H1 (cell line): Measurements from ENCODE around the gene SORBS1. TPM values are rescaled to one million over a fixed set of nuclear protein-coding genes. Genes with fewer than 3 reads are reported as not detected.

Experiments
- CTCF ChIA-PET: fragments of 300-600 bp; sonication (Branson Sonifier 250); formaldehyde crosslinking; loops from one replicate; lab custom pipeline; 2021; ENCODE audit not compliant: partially characterized antibody; lab: Charles Lee
- POLR2A ChIA-PET: fragments of 300-600 bp; sonication (Branson Sonifier 250); formaldehyde crosslinking; loops from one replicate; lab custom pipeline; 2021; ENCODE audit warnings: inconsistent platforms; ENCODE audit not compliant: partially characterized antibody; lab: Charles Lee
- DNase-seq, 2 experiments: peaks; one replicate each; pipeline versions ENCODE4 v3.0.0 to v3.0.0-alpha.2; 2010 to 2022; ENCODE audit warnings: low spot score in 2 of 2, low read depth in 1 of 2, mixed read lengths in 1 of 2
- FAIRE-seq: peaks from 2 replicates; lab custom pipeline; 2011; peaks lifted over from hg19 to GRCh38; lab: Jason Lieb, UNC
- H2AFZ ChIP-seq: 2 replicates; pipeline ENCODE4 v1.8.1; 2012; ENCODE audit warnings: low read length, inconsistent platforms
- H2AK5ac ChIP-seq: 2 replicates; pipeline ENCODE4 v1.6.1; 2013; ENCODE audit warnings: low read depth, low read length
- H2BK120ac ChIP-seq: replicated peaks from 2 replicates; pipeline ENCODE3; 2013; ENCODE audit warnings: low read depth, low read length, inconsistent platforms
- H2BK12ac ChIP-seq: 2 replicates; pipeline ENCODE4 v1.6.1; 2013; ENCODE audit warnings: low read depth, low read length
- H2BK15ac ChIP-seq: 2 replicates; pipeline ENCODE4 v1.6.1; 2013; ENCODE audit warnings: low read length
- H2BK20ac ChIP-seq: 2 replicates; pipeline ENCODE4 v1.6.1; 2013; ENCODE audit warnings: low read length
- H2BK5ac ChIP-seq: 2 replicates; pipeline ENCODE4 v1.6.1; 2013; ENCODE audit warnings: low read depth, low read length
- H3K14ac ChIP-seq: 2 replicates; pipeline ENCODE4 v1.6.1; 2013; ENCODE audit warnings: inconsistent platforms; ENCODE audit not compliant: insufficient read length
- H3K18ac ChIP-seq: 2 replicates; pipeline ENCODE4 v1.6.1; 2013; ENCODE audit warnings: low read length; ENCODE audit errors: extremely low read depth
- H3K23ac ChIP-seq: 2 replicates; pipeline ENCODE4 v1.6.1; 2013; ENCODE audit warnings: inconsistent platforms; ENCODE audit not compliant: insufficient read length
- H3K23me2 ChIP-seq: 2 replicates; pipeline ENCODE4 v1.6.1; 2013; ENCODE audit warnings: low read depth, low read length
- H3K27ac ChIP-seq: 2 replicates; pipeline ENCODE4 v1.6.1; 2011; ENCODE audit warnings: low read depth, low read length, inconsistent platforms
- H3K27me3 ChIP-seq, 4 experiments: replicated peaks in 1 of 4; 1 replicate in 1 of 4; 2 replicates in 3 of 4; pipeline versions ENCODE4 v1.6.1 to v1.8.1; 2011 to 2013; ENCODE audit warnings: low read length in 3 of 4, mild to moderate bottlenecking in 3 of 4, inconsistent platforms in 2 of 4, mixed read lengths in 2 of 4, moderate library complexity in 1 of 4; ENCODE audit not compliant: control insufficient read depth in 3 of 4, insufficient read depth in 3 of 4; ENCODE audit errors: extremely low read depth in 1 of 4
- H3K36me3 ChIP-seq, 4 experiments: 2 replicates each; pipeline versions ENCODE4 v1.6.1 to v1.8.1; 2011 to 2013; ENCODE audit warnings: mild to moderate bottlenecking in 4 of 4, low read length in 3 of 4, moderate library complexity in 2 of 4, control low read depth in 1 of 4, inconsistent platforms in 1 of 4; ENCODE audit not compliant: insufficient read depth in 4 of 4, control insufficient read depth in 2 of 4
- H3K4ac ChIP-seq: replicated peaks from 2 replicates; pipeline ENCODE3; 2013; ENCODE audit warnings: low read length, low read depth, mixed read lengths, inconsistent platforms; ENCODE audit not compliant: insufficient read length
- H3K4me1 ChIP-seq, 4 experiments: replicated peaks in 1 of 4; 1 replicate in 1 of 4; 2 replicates in 3 of 4; pipeline versions ENCODE4 v1.6.1 to v1.8.1; 2011 to 2013; ENCODE audit warnings: low read length in 3 of 4, inconsistent platforms in 2 of 4, mixed read lengths in 1 of 4; ENCODE audit not compliant: insufficient read depth in 4 of 4, control insufficient read depth in 3 of 4
- H3K4me2 ChIP-seq, 2 experiments: 2 replicates each; pipeline versions ENCODE4 v1.6.1 to v1.8.1; 2011 to 2013; ENCODE audit warnings: low read depth in 2 of 2, low read length in 2 of 2, control low read depth in 1 of 2, inconsistent platforms in 1 of 2, mild to moderate bottlenecking in 1 of 2; ENCODE audit not compliant: insufficient read depth in 1 of 2
- H3K4me3 ChIP-seq, 4 experiments: fragments of 200-600, 300-600 bp in 1 of 4; sonication (generic), shearing (Covaris generic), sonication (Bioruptor Twin) in 1 of 4; 2 replicates each; pipeline versions ENCODE4 v1.5.1 to v1.8.1; 2011 to 2016; ENCODE audit warnings: low read length in 4 of 4, low read depth in 3 of 4, control low read depth in 2 of 4, inconsistent platforms in 2 of 4, mild to moderate bottlenecking in 2 of 4, mixed read lengths in 1 of 4, moderate library complexity in 1 of 4; ENCODE audit not compliant: insufficient read depth in 2 of 4; ENCODE audit errors: extremely low read depth in 1 of 4
- H3K56ac ChIP-seq: replicated peaks from 2 replicates; pipeline ENCODE3; 2013; ENCODE audit warnings: low read depth, mild to moderate bottlenecking, mixed read lengths, low read length, inconsistent platforms; ENCODE audit not compliant: insufficient read length
- H3K79me1 ChIP-seq: 2 replicates; pipeline ENCODE4 v1.6.1; 2013; ENCODE audit warnings: low read depth, low read length, control low read depth
- H3K79me2 ChIP-seq, 2 experiments: 2 replicates each; pipeline versions ENCODE4 v1.6.1 to v1.8.1; 2012 to 2013; ENCODE audit warnings: low read length in 2 of 2, mild to moderate bottlenecking in 2 of 2, inconsistent platforms in 1 of 2; ENCODE audit not compliant: insufficient read depth in 2 of 2, control insufficient read depth in 1 of 2
- H3K9ac ChIP-seq, 4 experiments: replicated peaks in 1 of 4; 1 replicate in 1 of 4; 2 replicates in 3 of 4; pipeline versions ENCODE4 v1.6.1 to v1.8.1; 2011 to 2013; ENCODE audit warnings: low read depth in 3 of 4, low read length in 3 of 4, control low read depth in 2 of 4, mild to moderate bottlenecking in 2 of 4, moderate library complexity in 2 of 4, inconsistent platforms in 1 of 4; ENCODE audit errors: extremely low read depth in 1 of 4
- H3K9me3 ChIP-seq, 2 experiments: 2 replicates each; pipeline versions ENCODE4 v1.6.1 to v1.8.1; 2012 to 2013; ENCODE audit warnings: mild to moderate bottlenecking in 2 of 2, moderate library complexity in 2 of 2, control low read depth in 1 of 2, inconsistent platforms in 1 of 2, low read depth in 1 of 2, low read length in 1 of 2, mixed read lengths in 1 of 2; ENCODE audit not compliant: insufficient read depth in 2 of 2
- H4K20me1 ChIP-seq, 2 experiments: replicated peaks in 1 of 2; 2 replicates each; pipeline versions ENCODE3 to v1.8.1; 2011 to 2013; ENCODE audit warnings: inconsistent platforms in 2 of 2, low read length in 2 of 2, mild to moderate bottlenecking in 1 of 2; ENCODE audit not compliant: insufficient read depth in 2 of 2, control insufficient read depth in 1 of 2
- H4K5ac ChIP-seq: 2 replicates; pipeline ENCODE4 v1.6.1; 2013; ENCODE audit warnings: low read length, low read depth, mixed read lengths, inconsistent platforms; ENCODE audit not compliant: insufficient read length
- H4K8ac ChIP-seq: 2 replicates; pipeline ENCODE4 v1.8.0; 2013; ENCODE audit warnings: mild to moderate bottlenecking, moderate library complexity, low read length, inconsistent platforms; ENCODE audit not compliant: insufficient read depth; ENCODE audit errors: extremely low read depth
- H4K91ac ChIP-seq: replicated peaks from 2 replicates; pipeline ENCODE3; 2013; ENCODE audit warnings: low read length, mixed read lengths, inconsistent platforms; ENCODE audit not compliant: insufficient read length
- BCL11A ChIP-seq, 2 experiments: IDR thresholded peaks; one replicate each; pipeline ENCODE4 v1.6.1; 2011; ENCODE audit warnings: low read depth in 2 of 2, low read length in 2 of 2, mild to moderate bottlenecking in 2 of 2
- JUND ChIP-seq: IDR thresholded peaks from 2 replicates; pipeline ENCODE4 v1.6.1; 2011; ENCODE audit warnings: mild to moderate bottlenecking, improper control_type of control experiment, low read length
- whole genome bisulfite sequencing, 2 experiments: shearing (Covaris generic) in 1 of 2; methylation state at CpG; one replicate each; pipeline versions ENCODE4 v1.1.6 to v1.1.7; 2013 to 2015; ENCODE audit warnings: low lambda C conversion rate in 2 of 2, mixed read lengths in 2 of 2, inconsistent platforms in 1 of 2, low coverage in 1 of 2, missing lambda C conversion rate in 1 of 2; ENCODE audit not compliant: insufficient replicate concordance in 2 of 2, insufficient coverage in 1 of 2, insufficient read length in 1 of 2; ENCODE audit errors: extremely low coverage in 1 of 2, missing lambda C conversion rate in 1 of 2; 5-methylcytosine and 5-hydroxymethylcytosine counted together
- polyA plus RNA-seq, 7 experiments: library from polyadenylated mRNA; depleted of rRNA in 3 of 7; stranded (reverse) in 5 of 7; unstranded in 2 of 7; fragments of >200 nt in 5 of 7; fragments of 200-250 nt in 2 of 7; gene quantifications; 1 replicate in 5 of 7; 2 replicates in 1 of 7; 4 replicates in 1 of 7; pipeline versions ENCODE4 v1.2.1 to v1.2.3, GENCODE V29; 2011 to 2013; ENCODE audit warnings: missing spikeins in 2 of 7, mixed read lengths in 2 of 7
- total RNA-seq: library from RNA; stranded (reverse); fragmentation: NEBNext Ultra II Directional; extraction: Animal tissue kit (Norgen Biotek cat#: 25700); gene quantifications from 2 replicates; pipeline ENCODE4 v1.2.1, GENCODE V29; 2021

Gene SORBS1
- total and polyA plus RNA-seq, 2 of the 8 experiments (the other 6 are each of a cell fraction or from before 2014, with no cell fraction given) = 16.0 to 35.0 TPM

GRCh38 chr10:95399183-95399582 lies 162.0 kb downstream of the SORBS1 start:
- Histone ChIP-seq H3K9ac (no peak overlapping the region), H3K9me3 (no peaks in the 10 kb centered on the region), H2AFZ (no peak overlapping the region), H3K27ac (no peak overlapping the region), H3K23me2 (no peaks in the 10 kb centered on the region), H3K27me3 (no peaks in the 10 kb centered on the region), H4K91ac (no peak overlapping the region), H3K56ac (no peak overlapping the region), H2AK5ac (no peak overlapping the region), H4K8ac (no peak overlapping the region), H3K79me1 (no peaks in the 10 kb centered on the region), H2BK5ac (no peak overlapping the region), H3K4ac (no peak overlapping the region), H2BK15ac (no peak overlapping the region), H3K4me2 (no peak overlapping the region), H3K4me1 (no peaks in the 10 kb centered on the region), H3K79me2 (no peaks in the 10 kb centered on the region), H3K4me3 (no peak overlapping the region), H4K5ac (no peak overlapping the region), H3K36me3 (peaks cover 3 to 24% (median 10%) of the 10 kb centered on the region in 4 experiments; a peak in 7 of 8 replicates), H3K18ac (no peak overlapping the region), H2BK20ac (no peak overlapping the region), H2BK120ac (no peak overlapping the region), H2BK12ac (no peak overlapping the region), H4K20me1 (peaks cover 0 to 1% of the 10 kb centered on the region in 2 experiments), H3K14ac (no peak overlapping the region), H3K23ac (no peak overlapping the region)
- DNase-seq (no peak), FAIRE-seq (no peak)
- 93% methylated on average over 5 of the region's 5 CpGs; no CpG with 5 or more reads in 1 of the 2 experiments for WGBS, 2 experiments
- CTCF ChIA-PET = interaction anchor here (0.9 to 6.6 kb wide), 10 partner anchors 9 to 218 kb away, joined by 3 to 47 read pairs (median 4); no protein-coding TSS in a partner anchor
- POLR2A ChIA-PET = no interaction called here
- TF ChIP-seq BCL11A (IDR thresholded peaks at IDR 0.05; ENCODE audit: low read depth in 2 of 2, low read length in 2 of 2) = no peak
- TF ChIP-seq JUND = no peak
